ENCODE results near the gene FUCA1. TPM values are rescaled to one million over a fixed set of nuclear protein-coding genes. Genes with fewer than 3 reads are reported as not detected.

FUCA1 gene
- 21.1 and 24.7 TPM in 2 replicates for total RNA-seq

- peaks cover 4% of the 10 kb centered on the region for H3K27me3 ChIP-seq (ENCODE audit: control insufficient read depth, insufficient read depth, low read length)
- no peak for FAIRE-seq
- peak; percentile 81 for DNase-seq (ENCODE audit: low read depth)
- no peaks in the 10 kb centered on the region for H3K36me3 ChIP-seq (ENCODE audit: control insufficient read depth, insufficient read depth, low read length)
- H3K4me3 ChIP-seq (ENCODE audit: low read depth, low read length) = peak within 1 kb of the TSS; percentile 79
- TF ChIP-seq CTCF (IDR thresholded peaks at IDR 0.05; ENCODE audit: insufficient read depth, low read length, severe bottlenecking) = peak; percentile 96
Measured at GRCh38 chr1:23867895-23868556, at the start of gene FUCA1. Gene FUCA1 (minus strand): TSS chr1:23868290. CDS start chr1:23868286, 4 bp downstream.

- Histone ChIP-seq H3K27me3 (ENCODE audit: control insufficient read depth, insufficient read depth, low read length) (no peaks in the 10 kb centered on the region), H3K4me3 (ENCODE audit: low read depth, low read length) (no peak overlapping the region), H3K36me3 (ENCODE audit: control insufficient read depth, insufficient read depth, low read length) (no peaks in the 10 kb centered on the region)
- no peak for FAIRE-seq
- TF ChIP-seq CTCF (IDR thresholded peaks at IDR 0.05; ENCODE audit: insufficient read depth, low read length, severe bottlenecking) = peak; percentile 80
- peak; percentile 71 for DNase-seq (ENCODE audit: low read depth)
Measured at GRCh38 chr1:23916209-23917131, 48.4 kb upstream of the FUCA1 start.

- no peaks in the 10 kb centered on the region for H3K36me3 ChIP-seq (ENCODE audit: control insufficient read depth, insufficient read depth, low read length)
- no peak overlapping the region for H3K4me3 ChIP-seq (ENCODE audit: low read depth, low read length)
- no peaks in the 10 kb centered on the region for H3K27me3 ChIP-seq (ENCODE audit: control insufficient read depth, insufficient read depth, low read length)
- FAIRE-seq (no peak), DNase-seq (ENCODE audit: low read depth) (no peak)
- TF ChIP-seq CTCF (IDR thresholded peaks at IDR 0.05; ENCODE audit: insufficient read depth, low read length, severe bottlenecking) = no peak
Measured at GRCh38 chr1:23915466-23915865, 47.4 kb upstream of the FUCA1 start.

GRCh38 chr1:23914921-23915320 lies 46.8 kb upstream of the FUCA1 start:
- FAIRE-seq (no peak), DNase-seq (ENCODE audit: low read depth) (no peak)
- Histone ChIP-seq H3K27me3 (ENCODE audit: control insufficient read depth, insufficient read depth, low read length) (no peaks in the 10 kb centered on the region), H3K36me3 (ENCODE audit: control insufficient read depth, insufficient read depth, low read length) (no peaks in the 10 kb centered on the region), H3K4me3 (ENCODE audit: low read depth, low read length) (no peak overlapping the region)
- TF ChIP-seq CTCF (IDR thresholded peaks at IDR 0.05; ENCODE audit: insufficient read depth, low read length, severe bottlenecking) = no peak

GRCh38 chr1:23913212-23913880 lies 45.3 kb upstream of the FUCA1 start, which contains the start of gene CNR2:
Gene CNR2 (minus strand): TSS chr1:23913362. CDS start chr1:23875617, 37,745 bp downstream.
- FAIRE-seq = no peak
- no peak within 1 kb of the TSS for H3K4me3 ChIP-seq (ENCODE audit: low read depth, low read length)
- no peak for DNase-seq (ENCODE audit: low read depth)
- no peaks in the 10 kb centered on the region for H3K36me3 ChIP-seq (ENCODE audit: control insufficient read depth, insufficient read depth, low read length)
- no peak for TF ChIP-seq CTCF (IDR thresholded peaks at IDR 0.05; ENCODE audit: insufficient read depth, low read length, severe bottlenecking)
- peaks cover 6% of the 10 kb centered on the region for H3K27me3 ChIP-seq (ENCODE audit: control insufficient read depth, insufficient read depth, low read length)

Data from bronchial epithelial cell (primary cell).